HG03442 (cell line): ENCODE data around the gene ATP2B2.
A peak's percentile ranks its signal among the peaks of the same experiment; 100 is the strongest.

Source experiments
- ATAC-seq: cut with Tn5 transposase; IDR thresholded peaks from one replicate; pipeline ENCODE4 v1.9.1; 2021; ENCODE audit warnings: mild to moderate bottlenecking, moderate library complexity; ENCODE audit not compliant: unreplicated experiment

ATP2B2 gene

DNA sequence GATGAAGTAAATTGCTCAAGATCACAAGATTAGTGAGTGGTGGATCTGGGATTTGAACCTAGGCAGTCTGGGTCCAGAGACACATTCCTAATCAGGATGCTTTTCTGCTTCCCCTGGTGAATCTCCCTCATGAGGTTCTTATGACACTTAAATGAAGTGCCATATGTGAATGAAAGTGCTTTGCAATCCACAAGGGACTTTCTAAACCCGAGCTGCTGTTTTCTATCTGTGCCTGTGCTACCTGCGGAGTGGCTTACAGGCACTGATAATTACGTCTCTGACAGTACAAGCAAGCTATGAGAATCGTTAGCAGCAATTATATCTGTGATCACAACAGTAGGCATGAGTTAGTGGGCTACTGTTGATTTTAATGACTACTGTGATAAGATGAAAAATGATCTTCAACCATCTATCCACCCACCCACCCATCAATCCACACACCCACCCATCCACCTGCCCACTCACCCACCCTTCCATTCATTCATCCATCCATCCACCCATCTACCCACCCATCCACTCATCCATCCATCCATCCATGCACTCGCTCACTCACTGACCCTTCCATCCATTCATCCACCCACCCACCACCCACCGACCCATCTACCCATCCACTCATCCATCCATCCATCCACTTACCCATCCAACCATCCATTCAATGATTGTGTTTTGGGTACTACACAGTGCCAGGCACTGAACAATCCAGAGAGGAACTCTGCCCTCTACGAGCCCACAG lies 51.8 kb downstream of the ATP2B2 start:
- ATAC-seq, result no peak

GRCh38 chr3:10450494-10451440 lies 54.6 kb downstream of the ATP2B2 start:
- ATAC-seq, result no peak

- no peak for ATAC-seq
Observed at GRCh38 chr3:10449436-10449835, 56.0 kb downstream of the ATP2B2 start.

DNA sequence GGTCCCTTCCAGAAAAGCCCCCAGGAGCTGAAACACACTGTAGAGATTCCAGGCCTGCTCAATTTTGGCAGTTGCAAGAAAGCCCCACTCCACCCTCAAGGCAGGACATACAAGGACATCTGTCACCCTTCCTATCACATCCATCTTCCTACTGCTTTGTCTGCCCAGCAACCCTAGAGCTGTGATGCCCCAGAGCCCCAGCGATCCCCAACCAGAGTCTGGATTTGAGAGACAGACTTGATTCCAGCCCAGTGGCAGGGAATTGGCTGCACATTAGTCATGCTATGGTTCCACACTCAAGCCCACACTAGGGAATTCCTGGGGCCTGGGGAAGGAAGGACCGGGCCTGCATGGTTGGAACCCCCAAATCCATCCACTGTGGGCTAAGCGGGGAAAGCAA lies 56.8 kb downstream of the ATP2B2 start:
- no peak for ATAC-seq

DNA sequence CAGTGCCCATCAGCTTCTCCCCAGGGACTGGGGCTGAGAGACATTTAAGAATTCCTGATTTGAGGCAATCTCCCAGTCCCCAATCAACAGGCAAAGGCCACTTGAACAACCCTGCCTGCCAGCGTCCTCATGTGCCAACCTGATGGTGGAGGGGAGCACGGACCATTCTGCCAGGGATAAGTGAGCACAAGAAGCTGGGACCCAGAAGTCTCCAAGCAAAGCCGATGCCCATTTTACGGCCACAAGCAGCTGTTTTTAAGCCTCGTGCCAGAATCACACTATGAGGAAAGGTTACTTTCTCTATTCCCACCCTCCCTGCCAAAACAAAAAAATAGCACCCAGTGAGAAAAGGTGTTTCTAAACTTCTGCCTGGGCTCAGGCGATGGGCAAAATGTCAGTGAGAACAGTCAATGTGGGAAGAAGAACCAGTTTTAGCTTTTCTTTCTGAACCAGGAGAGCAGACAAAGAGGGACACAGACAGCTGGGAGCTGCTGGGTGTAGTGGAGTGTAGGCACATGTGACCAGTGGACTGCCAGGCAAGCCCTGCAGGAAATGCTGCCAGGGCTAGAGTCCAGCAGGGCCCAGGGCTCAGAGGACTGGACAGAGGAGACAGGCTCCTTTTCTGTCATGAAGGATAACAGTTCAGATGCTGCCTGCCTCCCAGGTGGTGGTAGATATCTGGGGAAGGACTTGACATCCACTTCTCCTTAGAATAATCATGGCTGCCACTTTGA lies 57.7 kb downstream of the ATP2B2 start:
- no peak for ATAC-seq

DNA sequence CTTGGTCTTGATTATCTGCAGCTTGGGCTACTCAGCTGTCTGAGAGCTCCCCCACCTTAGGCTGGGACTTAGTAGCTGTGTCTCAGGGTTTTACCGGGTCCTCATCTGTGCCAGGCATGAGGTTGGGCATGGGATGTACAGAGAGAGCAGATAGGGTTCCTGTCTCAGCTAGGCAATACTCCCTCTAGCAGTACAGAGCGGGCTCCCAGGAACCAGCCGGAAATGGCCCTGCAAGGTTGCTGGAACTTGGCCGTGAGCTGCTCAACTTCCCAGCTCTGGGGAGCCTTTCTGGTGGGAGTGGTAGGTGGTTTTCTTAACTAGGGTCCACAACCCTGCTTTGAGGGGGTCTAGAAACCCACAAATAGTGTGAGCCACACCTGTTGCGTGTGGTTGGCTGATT lies 58.3 kb downstream of the ATP2B2 start:
- ATAC-seq, result no peak

GRCh38 chr3:10445561-10446175 lies 59.7 kb downstream of the ATP2B2 start:
- ATAC-seq, result no peak

DNA sequence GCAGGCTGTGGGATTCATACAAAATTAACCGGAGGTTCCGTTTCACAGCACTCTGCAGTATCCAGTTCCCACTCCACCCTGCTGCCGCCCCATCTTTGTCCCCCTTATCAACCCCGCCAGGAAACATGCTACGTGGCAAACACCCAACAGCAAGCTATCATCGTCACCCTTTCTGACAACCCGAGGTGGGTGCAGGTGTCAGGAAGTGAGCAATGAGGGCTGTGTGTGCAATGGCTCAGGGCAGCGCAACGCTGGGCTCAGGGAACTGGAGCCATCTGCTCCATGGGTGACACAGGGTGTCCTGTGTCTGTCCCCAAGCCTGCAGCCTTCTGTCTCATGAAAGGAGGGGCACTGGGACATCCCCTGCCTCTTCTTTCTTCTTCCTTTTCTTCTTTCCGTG lies 60.9 kb downstream of the ATP2B2 start:
- no peak for ATAC-seq

- no peak for ATAC-seq
Observed at GRCh38 chr3:10444110-10444429, 61.3 kb downstream of the ATP2B2 start.

- no peak for ATAC-seq
Observed at GRCh38 chr3:10443272-10444109, 61.9 kb downstream of the ATP2B2 start.

- ATAC-seq, result no peak
Observed at GRCh38 chr3:10442151-10442795, 63.1 kb downstream of the ATP2B2 start.

GRCh38 chr3:10440684-10441083 lies 64.7 kb downstream of the ATP2B2 start:
- ATAC-seq, result no peak

- ATAC-seq, result no peak
Observed at GRCh38 chr3:10438902-10439610, 66.3 kb downstream of the ATP2B2 start.

DNA sequence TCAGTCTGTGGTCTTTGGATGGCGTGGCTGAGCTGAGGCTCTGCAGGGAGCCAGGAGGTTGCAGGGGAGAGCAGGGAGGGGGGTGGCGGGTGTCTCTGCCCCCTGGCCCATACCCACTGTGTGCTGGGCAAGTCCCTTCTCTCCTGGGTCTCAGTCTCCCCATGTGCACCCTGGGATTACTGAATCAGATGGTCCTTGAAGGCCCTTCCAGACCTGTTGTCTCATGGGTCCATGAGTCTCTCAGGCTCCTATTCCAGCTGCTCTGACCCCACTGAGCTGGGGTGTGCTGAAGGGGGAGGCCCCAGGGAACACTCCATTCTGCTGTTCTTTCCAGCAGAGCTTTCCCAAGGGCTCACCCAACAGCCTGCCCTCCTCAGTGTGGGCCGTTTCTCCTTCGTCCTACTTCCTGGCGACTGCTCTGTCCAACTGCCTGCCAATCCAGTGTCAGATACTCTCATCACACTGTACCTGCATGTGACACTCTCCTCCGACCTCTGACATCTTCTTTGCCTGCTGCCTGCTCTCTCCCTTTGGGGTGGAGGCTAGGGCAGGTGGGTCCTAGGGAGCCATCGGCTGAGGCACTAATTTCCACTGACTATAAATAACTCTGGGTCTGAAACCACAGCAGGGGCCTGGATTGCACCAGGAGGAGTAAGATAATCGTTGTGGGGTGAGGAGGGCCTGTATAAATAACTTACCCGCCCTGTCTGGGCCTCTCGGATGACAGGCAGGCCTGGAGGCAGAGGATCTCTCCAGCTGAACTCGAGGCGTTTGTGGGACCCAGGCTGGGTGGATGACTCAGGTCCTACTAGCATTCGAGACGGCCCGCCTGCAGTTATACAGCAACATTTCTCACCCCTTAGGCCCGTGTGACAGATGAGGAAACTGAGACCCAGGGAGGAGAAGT lies 67.1 kb downstream of the ATP2B2 start:
- no peak for ATAC-seq

DNA sequence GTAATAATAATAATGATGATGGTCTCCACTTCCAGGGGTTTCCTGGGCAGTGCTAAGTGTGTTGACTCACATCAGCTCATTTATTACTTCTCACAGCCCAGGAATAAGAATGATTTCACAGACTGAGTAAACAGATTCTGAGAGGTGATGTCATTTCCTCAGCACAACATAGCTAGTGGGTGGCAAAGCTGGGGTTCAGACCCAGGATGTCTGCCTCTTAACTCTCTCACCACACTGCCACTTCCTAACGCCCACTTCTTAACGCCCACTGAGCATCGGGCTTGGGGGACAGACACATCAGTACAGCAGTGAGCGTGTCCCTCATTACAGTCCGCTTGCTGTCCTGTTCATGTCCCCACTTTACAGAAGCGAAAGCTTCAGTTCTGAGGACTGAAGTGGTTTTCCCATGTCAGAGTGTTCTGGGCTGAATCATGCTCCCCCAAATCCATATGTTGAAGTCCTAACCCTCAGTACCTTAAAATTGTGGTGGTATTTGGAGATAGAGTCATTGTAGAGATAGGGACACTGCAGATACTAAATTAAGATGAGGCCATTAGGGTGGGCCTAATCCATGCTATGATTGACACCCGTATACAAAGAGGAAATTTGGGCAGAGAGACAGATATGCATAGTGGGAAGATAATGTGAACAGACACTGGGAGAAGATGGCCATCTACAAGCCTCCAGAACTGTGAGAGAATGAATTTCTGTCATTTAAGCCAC lies 68.0 kb downstream of the ATP2B2 start:
- peak; percentile 81 for ATAC-seq

DNA sequence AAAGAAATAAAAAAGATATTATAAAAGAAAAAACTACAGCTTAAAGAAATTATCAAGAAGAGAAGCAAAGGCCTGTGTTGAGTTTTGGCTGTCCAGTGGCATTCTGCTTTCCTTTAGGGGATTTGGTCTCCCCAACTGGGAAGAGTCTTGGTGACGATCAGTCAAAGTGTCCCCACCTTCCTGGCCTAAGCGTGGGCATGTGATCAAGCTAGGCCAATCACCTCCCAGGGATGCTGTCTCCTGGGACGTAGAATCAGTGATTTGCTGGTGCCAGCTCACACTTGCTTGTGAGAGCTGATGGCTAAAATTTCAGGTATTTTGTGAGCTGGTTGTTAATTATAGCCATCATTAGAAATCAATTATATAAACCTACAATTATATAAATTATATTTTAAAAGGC lies 69.5 kb downstream of the ATP2B2 start:
- no peak for ATAC-seq

DNA sequence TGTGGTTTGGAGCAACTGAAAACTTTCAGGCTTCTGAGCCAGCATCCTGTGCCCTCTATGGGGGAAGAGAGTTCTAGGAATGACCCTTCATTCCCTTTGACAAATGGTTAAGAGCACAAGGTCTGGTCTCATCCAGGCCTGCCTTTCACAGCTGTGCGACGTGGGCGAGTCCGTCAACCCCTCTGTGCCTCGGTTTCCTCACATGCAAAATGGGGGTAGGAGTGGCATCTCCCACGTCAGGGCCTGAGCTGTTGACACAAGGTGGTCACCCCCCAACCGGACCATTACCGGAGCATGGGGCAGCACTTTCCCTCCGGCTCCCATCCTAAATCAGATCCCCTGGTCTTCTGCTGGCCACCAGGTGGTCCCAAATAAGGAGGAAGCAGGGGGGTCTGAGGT lies 70.4 kb downstream of the ATP2B2 start:
- ATAC-seq, result no peak
